GM12872 (cell line): ENCODE measurements around the gene NOXRED1.

Experiments
- CTCF ChIP-seq: IDR thresholded peaks from 3 replicates; pipeline ENCODE4 v1.5.1; 2011; ENCODE audit warnings: low read depth, mild to moderate bottlenecking, low read length, moderate library complexity; ENCODE audit not compliant: insufficient read depth

The NOXRED1 gene

DNA sequence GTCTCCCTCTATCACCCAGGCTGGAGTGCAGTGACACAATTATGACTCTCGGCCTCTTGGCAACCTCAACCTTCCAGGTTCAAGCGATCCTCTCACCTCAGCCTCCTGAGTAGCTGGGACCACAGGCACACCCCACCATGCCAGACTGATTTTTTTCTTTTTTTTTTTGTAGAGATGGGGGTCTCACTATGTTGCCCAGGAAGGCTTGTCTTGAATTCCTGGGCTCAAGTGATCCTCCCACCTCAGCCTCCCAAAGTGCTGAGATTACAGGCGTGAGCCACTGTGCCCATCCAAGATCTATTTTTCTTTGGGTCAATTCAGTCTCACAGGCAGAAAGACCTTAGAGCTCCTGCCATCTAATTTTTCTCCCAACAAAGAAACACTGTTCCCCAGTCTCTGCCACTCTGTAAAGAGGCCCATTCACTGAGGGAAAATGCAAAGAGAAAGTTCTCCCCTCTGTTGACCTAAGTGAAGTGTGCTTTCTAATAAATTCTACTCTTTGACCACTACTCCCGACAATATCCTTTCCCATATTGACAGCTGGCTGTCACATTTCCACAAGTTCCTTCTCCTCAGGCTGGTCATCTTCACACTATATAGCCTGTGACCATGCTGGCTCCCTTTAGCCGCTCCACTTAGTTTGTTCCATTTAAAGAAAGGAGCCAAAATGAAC lies 69.7 kb downstream of the NOXRED1 start:
- no peak for TF ChIP-seq CTCF

DNA sequence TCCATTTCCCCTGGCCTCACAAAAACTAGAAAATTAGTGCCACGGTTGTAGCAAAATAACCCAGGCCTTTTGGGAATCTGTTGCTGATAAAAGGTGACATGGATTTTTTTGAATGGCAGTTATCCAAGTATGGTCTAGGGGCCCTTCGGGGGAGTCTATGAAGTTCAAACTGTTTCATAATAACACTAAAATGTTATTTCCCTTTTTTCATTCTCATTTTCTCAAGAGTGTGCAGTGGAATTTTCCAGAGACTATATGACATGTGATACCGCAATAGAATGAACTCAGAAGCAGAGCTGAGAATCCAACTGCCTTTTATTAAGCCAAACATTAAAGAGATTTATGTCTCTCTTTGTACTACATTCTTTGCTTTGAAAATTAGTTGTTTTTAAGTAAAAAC lies 75.6 kb downstream of the NOXRED1 start:
- TF ChIP-seq CTCF, result no peak

DNA sequence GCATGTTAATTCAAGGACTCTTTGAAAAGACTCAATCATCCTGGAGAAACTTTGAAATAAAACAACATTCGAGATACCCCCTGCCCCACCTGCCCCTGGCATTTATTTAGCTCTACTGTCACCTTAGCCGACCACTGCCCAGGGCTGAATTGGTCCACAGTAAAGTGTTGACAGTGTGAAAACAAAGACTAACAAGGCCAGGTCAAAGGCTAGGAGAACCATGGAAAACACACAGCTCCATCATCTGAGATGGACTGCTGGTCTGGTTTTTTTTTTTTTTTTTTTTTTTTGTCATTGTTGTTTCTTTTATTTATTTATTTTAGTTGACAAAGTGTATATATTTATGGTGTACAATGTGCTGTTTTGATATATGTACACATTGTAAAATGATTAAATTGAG lies 76.8 kb downstream of the NOXRED1 start:
- TF ChIP-seq CTCF, result no peak

- no peak for TF ChIP-seq CTCF
These were observed 78.8 kb downstream of the NOXRED1 start for GRCh38 chr14:77344377-77344996.
